ENCODE results near the gene GNAS.

The GNAS gene

GRCh38 chr20:58907320-58908137, 55.0 kb downstream of the GNAS start:
- Histone ChIP-seq H3K9me3 (ENCODE audit: insufficient read depth, low read length) (no peaks in the 10 kb centered on the region), H3K4me2 (ENCODE audit: low read length) (peak overlapping the region; percentile 88), H3K4me3 (ENCODE audit: low read length) (peak overlapping the region; percentile 67), H3K27ac (ENCODE audit: low read length) (peak overlapping the region; percentile 92), H3K36me3 (replicated peaks; ENCODE audit: low read depth, low read length) (peaks cover 80% of the 10 kb centered on the region), H3K4me1 (ENCODE audit: low read length) (peaks cover 45% of the 10 kb centered on the region), H4K20me1 (ENCODE audit: insufficient read depth, low read length) (peaks cover 15% of the 10 kb centered on the region), H3K27me3 (ENCODE audit: low read depth, low read length) (no peaks in the 10 kb centered on the region), H3K9ac (ENCODE audit: low read length) (peak overlapping the region; percentile 72), H2AFZ (ENCODE audit: low read depth, low read length) (no peak overlapping the region), H3K79me2 (ENCODE audit: low read length) (peaks cover 42% of the 10 kb centered on the region)
- no peak for TF ChIP-seq CTCF (IDR thresholded peaks at IDR 0.05; ENCODE audit: low read depth, low read length)
- TF ChIP-seq EZH2phosphoT487 (IDR thresholded peaks at IDR 0.05; ENCODE audit: low read depth), result no peak

GRCh38 chr20:58908221-58908620, 55.7 kb downstream of the GNAS start:
- Histone ChIP-seq H3K9me3 (ENCODE audit: insufficient read depth, low read length) (no peaks in the 10 kb centered on the region), H3K4me2 (ENCODE audit: low read length) (peak overlapping the region; percentile 88), H3K36me3 (replicated peaks; ENCODE audit: low read depth, low read length) (peaks cover 79% of the 10 kb centered on the region), H3K4me1 (ENCODE audit: low read length) (peaks cover 45% of the 10 kb centered on the region), H2AFZ (ENCODE audit: low read depth, low read length) (no peak overlapping the region), H3K4me3 (ENCODE audit: low read length) (peak overlapping the region; percentile 67), H4K20me1 (ENCODE audit: insufficient read depth, low read length) (peaks cover 10% of the 10 kb centered on the region), H3K27me3 (ENCODE audit: low read depth, low read length) (no peaks in the 10 kb centered on the region), H3K9ac (ENCODE audit: low read length) (peak overlapping the region; percentile 72), H3K27ac (ENCODE audit: low read length) (peak overlapping the region; percentile 92), H3K79me2 (ENCODE audit: low read length) (peaks cover 36% of the 10 kb centered on the region)
- no peak for TF ChIP-seq CTCF (IDR thresholded peaks at IDR 0.05; ENCODE audit: low read depth, low read length)
- no peak for TF ChIP-seq EZH2phosphoT487 (IDR thresholded peaks at IDR 0.05; ENCODE audit: low read depth)

- peaks cover 72% of the 10 kb centered on the region for H3K36me3 ChIP-seq (replicated peaks; ENCODE audit: low read depth, low read length)
- no peak overlapping the region for H3K9ac ChIP-seq (ENCODE audit: low read length)
- H3K9me3 ChIP-seq (ENCODE audit: insufficient read depth, low read length), result no peaks in the 10 kb centered on the region
- peaks cover 28% of the 10 kb centered on the region for H3K79me2 ChIP-seq (ENCODE audit: low read length)
- no peak overlapping the region for H2AFZ ChIP-seq (ENCODE audit: low read depth, low read length)
- H3K4me1 ChIP-seq (ENCODE audit: low read length), result peaks cover 45% of the 10 kb centered on the region
- TF ChIP-seq CTCF (IDR thresholded peaks at IDR 0.05; ENCODE audit: low read depth, low read length) (no peak), EZH2phosphoT487 (IDR thresholded peaks at IDR 0.05; ENCODE audit: low read depth) (no peak)
- no peak overlapping the region for H3K4me3 ChIP-seq (ENCODE audit: low read length)
- peaks cover 4% of the 10 kb centered on the region; the same call in 1 of the 2 replicates for H4K20me1 ChIP-seq (ENCODE audit: insufficient read depth, low read length)
- peak overlapping the region; percentile 88; the same call in 1 of the 2 replicates for H3K4me2 ChIP-seq (ENCODE audit: low read length)
- H3K27ac ChIP-seq (ENCODE audit: low read length), result peak overlapping the region; percentile 92
- H3K27me3 ChIP-seq (ENCODE audit: low read depth, low read length), result no peaks in the 10 kb centered on the region
These were observed 56.4 kb downstream of the GNAS start for GRCh38 chr20:58908941-58909340.

GRCh38 chr20:58909585-58909984, 57.1 kb downstream of the GNAS start:
- Histone ChIP-seq H4K20me1 (ENCODE audit: insufficient read depth, low read length) (peaks cover 4% of the 10 kb centered on the region; the same call in 1 of the 2 replicates), H3K27me3 (ENCODE audit: low read depth, low read length) (no peaks in the 10 kb centered on the region), H3K36me3 (replicated peaks; ENCODE audit: low read depth, low read length) (peaks cover 67% of the 10 kb centered on the region), H3K4me1 (ENCODE audit: low read length) (peaks cover 45% of the 10 kb centered on the region), H3K79me2 (ENCODE audit: low read length) (peaks cover 27% of the 10 kb centered on the region), H3K9ac (ENCODE audit: low read length) (no peak overlapping the region), H3K4me3 (ENCODE audit: low read length) (no peak overlapping the region), H3K9me3 (ENCODE audit: insufficient read depth, low read length) (no peaks in the 10 kb centered on the region), H3K27ac (ENCODE audit: low read length) (no peak overlapping the region), H3K4me2 (ENCODE audit: low read length) (no peak overlapping the region), H2AFZ (ENCODE audit: low read depth, low read length) (no peak overlapping the region)
- TF ChIP-seq EZH2phosphoT487 (IDR thresholded peaks at IDR 0.05; ENCODE audit: low read depth), result no peak
- no peak for TF ChIP-seq CTCF (IDR thresholded peaks at IDR 0.05; ENCODE audit: low read depth, low read length)
